HepG2 (cell line): ENCODE data around the gene MGAT5. TPM values are rescaled to one million over a fixed set of nuclear protein-coding genes. Genes with fewer than 3 reads are reported as not detected.

Experiments
- FOXP1 ChIP-seq, 2 experiments: fragments of 450-650 bp in 1 of 2; IDR thresholded peaks; 2 replicates each; pipeline ENCODE4 v1.6.1; 2017 to 2018; ENCODE audit warnings: antibody characterized with exemption in 1 of 2
- GTF2F1 ChIP-seq: fragments of 150-350 bp; IDR thresholded peaks from 2 replicates; pipeline ENCODE4 v1.6.1; 2014; ENCODE audit warnings: low read length
- KDM2A ChIP-seq: sonication (generic); formaldehyde crosslinking; IDR thresholded peaks from 2 replicates; pipeline ENCODE4 v1.4.0; 2020; ENCODE audit warnings: low read depth, missing genetic modification reagents, borderline replicate concordance
- NFAT5 ChIP-seq: sonication (generic); formaldehyde crosslinking; IDR thresholded peaks from 2 replicates; pipeline ENCODE4 v1.4.0; 2020; ENCODE audit warnings: missing genetic modification reagents
- NR2C2 ChIP-seq: sonication (generic); formaldehyde crosslinking; IDR thresholded peaks from 2 replicates; pipeline ENCODE4 v1.4.0; 2020; ENCODE audit warnings: missing genetic modification reagents, mild to moderate bottlenecking, moderate library complexity, borderline replicate concordance
- PATZ1 ChIP-seq: sonication (generic); formaldehyde crosslinking; IDR thresholded peaks from 2 replicates; pipeline ENCODE4 v1.4.0; 2020; ENCODE audit warnings: missing genetic modification reagents
- PITX1 ChIP-seq: sonication (generic); formaldehyde crosslinking; IDR thresholded peaks from 2 replicates; pipeline ENCODE4 v1.5.1; 2020; ENCODE audit warnings: mild to moderate bottlenecking, missing genetic modification reagents
- SMC3 ChIP-seq: IDR thresholded peaks from 2 replicates; pipeline ENCODE4 v1.6.1; 2011; ENCODE audit warnings: low read length, improper control_type of control experiment
- U2AF2 ChIP-seq: fragments of 200-400 bp; formaldehyde crosslinking; IDR thresholded peaks from 2 replicates; pipeline ENCODE4 v1.6.1; 2017; ENCODE audit warnings: low read depth, mild to moderate bottlenecking, low read length
- ZNF18 ChIP-seq: sonication (generic); formaldehyde crosslinking; IDR thresholded peaks from 2 replicates; pipeline ENCODE4 v1.8.0; 2022; ENCODE audit warnings: mild to moderate bottlenecking, missing genetic modification reagents; ENCODE audit not compliant: insufficient replicate concordance
- ZNF205 ChIP-seq: IDR thresholded peaks from 2 replicates; pipeline ENCODE4 v1.6.1; 2018; ENCODE audit warnings: missing biosample characterization, missing genetic modification reagents
- ZNF318 ChIP-seq: sonication (generic); formaldehyde crosslinking; IDR thresholded peaks from 2 replicates; pipeline ENCODE4 v1.4.0; 2020; ENCODE audit warnings: mild to moderate bottlenecking, missing genetic modification reagents
- polyA plus RNA-seq, 8 experiments: library from polyadenylated mRNA; depleted of rRNA in 3 of 8; stranded (reverse) in 7 of 8; unstranded in 1 of 8; fragments of >200 nt; fragmentation: Illumina TruSeq in 4 of 8; extraction: Trizol in 4 of 8; gene quantifications; 2 replicates each; pipeline versions ENCODE4 v1.2.1 to v1.2.3, GENCODE V29; 2011 to 2016; ENCODE audit warnings: low read depth in 4 of 8, missing spikeins in 1 of 8, mixed read lengths in 1 of 8; ENCODE audit not compliant: insufficient read depth in 1 of 8
- total RNA-seq, 5 experiments: library from RNA; depleted of rRNA; stranded (reverse); fragments of >200 nt; fragmentation: Illumina TruSeq; extraction: Trizol; gene quantifications; 2 replicates each; pipeline ENCODE4 v1.2.3, GENCODE V29; 2016; ENCODE audit warnings: low read depth in 1 of 5

Gene MGAT5
- total and polyA plus RNA-seq, 2 of the 13 experiments (the other 11 are each of a cell fraction or from before 2014, with no cell fraction given) = 33.1 to 60.2 TPM

- peak; percentile 90 for TF ChIP-seq FOXP1 (IDR thresholded peaks at IDR 0.05)
- TF ChIP-seq FOXP1 (CRISPR knock-in tag; IDR thresholded peaks at IDR 0.05) = peak; percentile 94
- TF ChIP-seq NFAT5 = no peak
- peak; percentile 85 for TF ChIP-seq PITX1 (CRISPR knock-in tag)
- no peak for TF ChIP-seq U2AF2
- no peak for TF ChIP-seq ZNF18 (CRISPR knock-in tag)
- TF ChIP-seq KDM2A (CRISPR knock-in tag) = peak; percentile 48; the same call in 1 of the 2 replicates
- peak; percentile 28 for TF ChIP-seq SMC3
- TF ChIP-seq ZNF318 = no peak
- TF ChIP-seq PATZ1 (CRISPR knock-in tag) = peak; percentile 72
- peak; percentile 58; the same call in 1 of the 2 replicates for TF ChIP-seq NR2C2
- TF ChIP-seq GTF2F1 = no peak
- TF ChIP-seq ZNF205 (CRISPR knock-in tag) = peak; percentile 89; the same call in 1 of the 2 replicates
Observed at GRCh38 chr2:134432435-134432883, 178.6 kb downstream of the MGAT5 start (continued).
